Spinal cord (tissue), 10 donors: ENCODE results near the gene TRPM2. TPM values are rescaled to one million over a fixed set of nuclear protein-coding genes. Genes with fewer than 3 reads are reported as not detected.
"Not testable (repeated sequence)": the region's sequence is repeated elsewhere in the genome, so short reads cannot be mapped to it uniquely, and the experiment has no call there.

ENCODE experiments used
- DNase-seq, 6 donors: peaks; one replicate each; pipeline versions ENCODE4 v3.0.0 to v3.0.0-alpha.2; 2013 to 2015; ENCODE audit warnings: low spot score in 6 of 6, low read depth in 4 of 6
- H3K27ac ChIP-seq: one replicate; pipeline ENCODE4 v1.5.1; 2013; ENCODE audit warnings: low read depth, low read length, control low read depth
- H3K27me3 ChIP-seq: one replicate; pipeline ENCODE4 v1.6.1; 2013; ENCODE audit warnings: low read length; ENCODE audit not compliant: control insufficient read depth, insufficient read depth
- H3K36me3 ChIP-seq: one replicate; pipeline ENCODE4 v1.6.1; 2013; ENCODE audit warnings: low read length; ENCODE audit not compliant: control insufficient read depth, insufficient read depth
- H3K4me1 ChIP-seq: one replicate; pipeline ENCODE4 v1.6.1; 2013; ENCODE audit warnings: low read length; ENCODE audit not compliant: control insufficient read depth, insufficient read depth
- H3K4me3 ChIP-seq: one replicate; pipeline ENCODE4 v1.5.1; 2013; ENCODE audit warnings: low read depth, low read length, control low read depth
- H3K9me3 ChIP-seq: one replicate; pipeline ENCODE4 v1.6.1; 2013; ENCODE audit warnings: low read length; ENCODE audit not compliant: control insufficient read depth, insufficient read depth
- WGBS: methylation state at CpG from one replicate; pipeline ENCODE4 v1.1.5; 2013; ENCODE audit warnings: missing lambda C conversion rate; ENCODE audit not compliant: insufficient coverage; 5-methylcytosine and 5-hydroxymethylcytosine counted together
- polyA plus RNA-seq, 2 donors: library from polyadenylated mRNA; unstranded; fragments of 120-200 nt; gene quantifications; one replicate each; pipeline ENCODE4 v1.2.1, GENCODE V29; 2013; ENCODE audit not compliant: insufficient read length in 2 of 2
- total RNA-seq, 2 donors: library from RNA; depleted of rRNA in 1 of 2; stranded (reverse); fragments of 120-200 nt in 1 of 2; fragments of >200 nt in 1 of 2; gene quantifications; one replicate each; pipeline versions ENCODE4 v1.2.3 to v1.2.4, GENCODE V29; 2013 to 2014
- donor health status: healthy.

Gene TRPM2
- total and polyA plus RNA-seq, 4 donors: 4.0 to 21.4 (median 14.5) TPM

- DNase-seq: no peak
- Histone ChIP-seq H3K4me3 (no peak overlapping the region), H3K9me3 (peaks cover 5% of the 10 kb centered on the region), H3K36me3 (peaks cover 5% of the 10 kb centered on the region), H3K27me3 (no peaks in the 10 kb centered on the region), H3K4me1 (no peaks in the 10 kb centered on the region), H3K27ac (no peak overlapping the region)
- WGBS: 41% methylated on average over 24 of the region's 34 CpGs
Measured at GRCh38 chr21:44391345-44392091, 38.1 kb downstream of the TRPM2 start.

GRCh38 chr21:44392185-44392584 is 38.8 kb downstream of the TRPM2 start:
- WGBS: 100% methylated on average over 1 of the region's 6 CpGs

GRCh38 chr21:44392916-44393315 is 39.5 kb downstream of the TRPM2 start:
- 83% methylated on average over 1 of the region's 2 CpGs for WGBS
- no peak for DNase-seq
- H3K27me3 ChIP-seq: no peaks in the 10 kb centered on the region

More at GRCh38 chr21:44392185-44392584, 38.8 kb downstream of the TRPM2 start:
- no peaks in the 10 kb centered on the region for H3K4me1 ChIP-seq
- DNase-seq: no peak
- no peaks in the 10 kb centered on the region for H3K9me3 ChIP-seq
- no peaks in the 10 kb centered on the region for H3K27me3 ChIP-seq
- H3K27ac ChIP-seq: no peak overlapping the region
- peaks cover 5% of the 10 kb centered on the region for H3K36me3 ChIP-seq
- no peak overlapping the region for H3K4me3 ChIP-seq

GRCh38 chr21:44394733-44395132 is 41.3 kb downstream of the TRPM2 start:
- Histone ChIP-seq H3K36me3 (peaks cover 20% of the 10 kb centered on the region), H3K27ac (no peak overlapping the region), H3K4me1 (no peaks in the 10 kb centered on the region), H3K4me3 (no peak overlapping the region), H3K27me3 (no peaks in the 10 kb centered on the region), H3K9me3 (no peaks in the 10 kb centered on the region)
- DNase-seq: no peak
- 80% methylated on average over 4 of the region's 5 CpGs for WGBS

More at GRCh38 chr21:44392916-44393315, 39.5 kb downstream of the TRPM2 start:
- H3K4me1 ChIP-seq: no peaks in the 10 kb centered on the region
- H3K27ac ChIP-seq: no peak overlapping the region
- H3K9me3 ChIP-seq: no peaks in the 10 kb centered on the region
- H3K36me3 ChIP-seq: peaks cover 12% of the 10 kb centered on the region
- no peak overlapping the region for H3K4me3 ChIP-seq

GRCh38 chr21:44395260-44395659 is 41.8 kb downstream of the TRPM2 start:
- no peak for DNase-seq
- Histone ChIP-seq H3K36me3 (peaks cover 25% of the 10 kb centered on the region), H3K27ac (no peak overlapping the region), H3K4me1 (no peaks in the 10 kb centered on the region), H3K9me3 (no peaks in the 10 kb centered on the region), H3K4me3 (no peak overlapping the region), H3K27me3 (no peaks in the 10 kb centered on the region)
- WGBS: 79% methylated on average over 10 of the region's 11 CpGs

GRCh38 chr21:44396803-44397202 is 43.4 kb downstream of the TRPM2 start:
- H3K27ac ChIP-seq, H3K9me3 ChIP-seq, DNase-seq, H3K4me1 ChIP-seq, H3K4me3 ChIP-seq, H3K27me3 ChIP-seq: not testable (repeated sequence)
- peaks cover 35% of the 10 kb centered on the region for H3K36me3 ChIP-seq
- WGBS: no CpG with 5 or more reads among the region's 6 CpGs

GRCh38 chr21:44397431-44398031 is 44.1 kb downstream of the TRPM2 start:
- Histone ChIP-seq H3K27ac (no peak overlapping the region), H3K4me3 (no peak overlapping the region), H3K27me3 (no peaks in the 10 kb centered on the region), H3K9me3 (no peaks in the 10 kb centered on the region), H3K4me1 (no peaks in the 10 kb centered on the region), H3K36me3 (peaks cover 42% of the 10 kb centered on the region)
- 87% methylated on average over 20 of the region's 22 CpGs for WGBS
- no peak for DNase-seq

- Histone ChIP-seq H3K4me3 (no peak overlapping the region), H3K4me1 (no peaks in the 10 kb centered on the region), H3K27me3 (no peaks in the 10 kb centered on the region), H3K9me3 (no peaks in the 10 kb centered on the region), H3K27ac (no peak overlapping the region), H3K36me3 (peaks cover 50% of the 10 kb centered on the region)
- WGBS: 92% methylated on average over 6 of the region's 9 CpGs
- no peak for DNase-seq
Measured at GRCh38 chr21:44398499-44398898, 45.1 kb downstream of the TRPM2 start.

GRCh38 chr21:44399151-44399954 is 45.9 kb downstream of the TRPM2 start:
- Histone ChIP-seq H3K9me3 (no peaks in the 10 kb centered on the region), H3K27me3 (no peaks in the 10 kb centered on the region), H3K36me3 (peaks cover 50% of the 10 kb centered on the region), H3K4me1 (no peaks in the 10 kb centered on the region), H3K27ac (no peak overlapping the region), H3K4me3 (no peak overlapping the region)
- 83% methylated on average over 33 of the region's 33 CpGs for WGBS
- no peak for DNase-seq
